Fibroblast of mammary gland (primary cell): ENCODE data around the gene PHTF2.

ENCODE experiments used
- DNase-seq: peaks from one replicate; pipeline ENCODE4 v3.0.0-alpha.2; 2010; ENCODE audit warnings: low read depth
- H3K4me3 ChIP-seq: 2 replicates; pipeline ENCODE4 v1.5.1; 2011; ENCODE audit warnings: low read depth, mild to moderate bottlenecking, low read length, moderate library complexity; ENCODE audit not compliant: control insufficient read depth
- CTCF ChIP-seq: conservative IDR thresholded peaks from 2 replicates; pipeline ENCODE4 v1.5.1; 2011; ENCODE audit warnings: low read depth, low read length, inconsistent platforms; ENCODE audit not compliant: control insufficient read depth, insufficient read depth

PHTF2 gene

GRCh38 chr7:77855371-77856083, 57.0 kb downstream of the PHTF2 start:
- no peak for TF ChIP-seq CTCF
- no peak overlapping the region for H3K4me3 ChIP-seq
- peak; percentile 28 for DNase-seq

- no peak for TF ChIP-seq CTCF
- H3K4me3 ChIP-seq: no peak overlapping the region
- no peak for DNase-seq
These were observed 59.7 kb downstream of the PHTF2 start for GRCh38 chr7:77858278-77858677.

GRCh38 chr7:77859343-77859742, 60.8 kb downstream of the PHTF2 start:
- TF ChIP-seq CTCF: no peak
- DNase-seq: no peak
- H3K4me3 ChIP-seq: no peak overlapping the region

GRCh38 chr7:77862691-77863090, 64.1 kb downstream of the PHTF2 start:
- no peak for DNase-seq
- TF ChIP-seq CTCF: no peak

GRCh38 chr7:77863860-77864259, 65.3 kb downstream of the PHTF2 start:
- no peak for TF ChIP-seq CTCF
- no peak for DNase-seq
- H3K4me3 ChIP-seq: no peak overlapping the region

More at GRCh38 chr7:77862691-77863090, 64.1 kb downstream of the PHTF2 start:
- H3K4me3 ChIP-seq: no peak overlapping the region

GRCh38 chr7:77866370-77866769, 67.8 kb downstream of the PHTF2 start:
- no peak for DNase-seq
- H3K4me3 ChIP-seq: no peak overlapping the region
- TF ChIP-seq CTCF: no peak
